H1 (cell line): ENCODE results near the gene SMIM8. TPM values are rescaled to one million over a fixed set of nuclear protein-coding genes. Genes with fewer than 3 reads are reported as not detected.

Experiments used
- CHD7 ChIP-seq: fragments of 300-600 bp; sonication (generic); IDR thresholded peaks from 2 replicates; pipeline ENCODE4 v1.7.1; 2012; ENCODE audit warnings: low read length, moderate library complexity, mild to moderate bottlenecking, inconsistent platforms; ENCODE audit not compliant: insufficient replicate concordance
- HDAC2 ChIP-seq, 2 experiments: fragments of 300-600 bp in 1 of 2; sonication (generic) in 1 of 2; IDR thresholded peaks; 2 replicates each; pipeline ENCODE4 v1.6.1; 2011 to 2012; ENCODE audit warnings: low read depth in 2 of 2, low read length in 2 of 2, mild to moderate bottlenecking in 2 of 2, moderate library complexity in 2 of 2, borderline replicate concordance in 1 of 2, inconsistent platforms in 1 of 2
- HDAC6 ChIP-seq: IDR thresholded peaks from one replicate; pipeline ENCODE4 v1.7.1; 2012; ENCODE audit warnings: low read depth, mild to moderate bottlenecking, inconsistent platforms, low read length, moderate library complexity
- RXRA ChIP-seq: IDR thresholded peaks from 2 replicates; pipeline ENCODE4 v1.6.1; 2011; ENCODE audit warnings: low read depth, mild to moderate bottlenecking, low read length, moderate library complexity; ENCODE audit not compliant: insufficient read depth
- polyA plus RNA-seq, 7 experiments: library from polyadenylated mRNA; depleted of rRNA in 3 of 7; stranded (reverse) in 5 of 7; unstranded in 2 of 7; fragments of >200 nt in 5 of 7; fragments of 200-250 nt in 2 of 7; gene quantifications; 1 replicate in 5 of 7; 2 replicates in 1 of 7; 4 replicates in 1 of 7; pipeline versions ENCODE4 v1.2.1 to v1.2.3, GENCODE V29; 2011 to 2013; ENCODE audit warnings: missing spikeins in 2 of 7, mixed read lengths in 2 of 7
- total RNA-seq: library from RNA; stranded (reverse); fragmentation: NEBNext Ultra II Directional; extraction: Animal tissue kit (Norgen Biotek cat#: 25700); gene quantifications from 2 replicates; pipeline ENCODE4 v1.2.1, GENCODE V29; 2021

The SMIM8 gene
- total and polyA plus RNA-seq, 2 of the 8 experiments (the other 6 are each of a cell fraction or from before 2014, with no cell fraction given), result 3.0 to 10.7 TPM

- TF ChIP-seq CHD7 (no peak), HDAC6 (no peak), RXRA (no peak), HDAC2 (IDR thresholded peaks at IDR 0.05; ENCODE audit: borderline replicate concordance in 1 of 2, low read depth in 2 of 2, low read length in 2 of 2) (no peak)
Observed at GRCh38 chr6:87366072-87366827, 43.9 kb downstream of the SMIM8 start (continued).
